Osteocyte (in vitro differentiated cells): ENCODE measurements around the gene VRK2. TPM values are rescaled to one million over a fixed set of nuclear protein-coding genes. Genes with fewer than 3 reads are reported as not detected.

Source experiments
- DNase-seq: peaks from one replicate; pipeline ENCODE4 v3.0.0; 2021; ENCODE audit warnings: mixed read lengths; ENCODE audit not compliant: unreplicated experiment; ENCODE audit errors: extremely low spot score
- H3K27ac Mint-ChIP-seq: one replicate; pipeline ENCODE4 v1.8.0; 2021; ENCODE audit warnings: mild to moderate bottlenecking, mixed read lengths; ENCODE audit not compliant: unreplicated experiment
- H3K27me3 Mint-ChIP-seq: one replicate; pipeline ENCODE4 v1.8.0; 2021; ENCODE audit warnings: mixed read lengths; ENCODE audit not compliant: unreplicated experiment
- H3K36me3 Mint-ChIP-seq: one replicate; pipeline ENCODE4 v1.8.0; 2021; ENCODE audit warnings: mixed read lengths; ENCODE audit not compliant: unreplicated experiment
- H3K4me1 Mint-ChIP-seq: one replicate; pipeline ENCODE4 v1.8.0; 2021; ENCODE audit warnings: mixed read lengths; ENCODE audit not compliant: unreplicated experiment
- H3K4me3 Mint-ChIP-seq: one replicate; pipeline ENCODE4 v1.8.0; 2021; ENCODE audit warnings: mild to moderate bottlenecking, moderate library complexity, mixed read lengths; ENCODE audit not compliant: unreplicated experiment
- H3K9me3 Mint-ChIP-seq: one replicate; pipeline ENCODE4 v1.8.0; 2021; ENCODE audit warnings: mixed read lengths; ENCODE audit not compliant: unreplicated experiment
- long read RNA-seq: library from polyadenylated mRNA; unstranded; transcript quantifications from one replicate; pipeline ENCODE4 v2.0.0, GENCODE V29; 2021
- total RNA-seq: library from RNA; stranded (reverse); gene quantifications from 2 replicates; pipeline ENCODE4 v1.2.1, GENCODE V29; 2021
- TF ChIP-seq, protein P1 (sequence below): fragments of 200-600 bp; sonication (generic); IDR thresholded peaks from 2 replicates; pipeline ENCODE4 v1.5.0; 2021; ENCODE audit warnings: antibody characterized with exemption, mild to moderate bottlenecking, moderate library complexity

The VRK2 gene
- 15.0 and 19.6 TPM in 2 replicates for total RNA-seq
- long read RNA-seq, transcript VRK2-201 (13 exons, 1,888 nt) = major isoform, 30 of 104 reads
- long read RNA-seq, partial matches to known transcripts = 14 of 104 reads
- long read RNA-seq, other reads (novel, unspliced or antisense) = 57 of 104 reads

GRCh38 chr2:58046585-58047372 lies at the start of gene VRK2:
Gene VRK2 (plus strand): TSS chr2:58046806. CDS start chr2:58048832, 2,026 bp downstream.
- peak; percentile 94 for DNase-seq
- peaks cover 32% of the 10 kb centered on the region for H3K4me1 Mint-ChIP-seq
- no peaks in the 10 kb centered on the region for H3K9me3 Mint-ChIP-seq
- peak within 1 kb of the TSS; percentile 92 for H3K27ac Mint-ChIP-seq
- H3K36me3 Mint-ChIP-seq = peaks cover 16% of the 10 kb centered on the region
- peak within 1 kb of the TSS; percentile 86 for H3K4me3 Mint-ChIP-seq
- TF ChIP-seq, protein P1, sequence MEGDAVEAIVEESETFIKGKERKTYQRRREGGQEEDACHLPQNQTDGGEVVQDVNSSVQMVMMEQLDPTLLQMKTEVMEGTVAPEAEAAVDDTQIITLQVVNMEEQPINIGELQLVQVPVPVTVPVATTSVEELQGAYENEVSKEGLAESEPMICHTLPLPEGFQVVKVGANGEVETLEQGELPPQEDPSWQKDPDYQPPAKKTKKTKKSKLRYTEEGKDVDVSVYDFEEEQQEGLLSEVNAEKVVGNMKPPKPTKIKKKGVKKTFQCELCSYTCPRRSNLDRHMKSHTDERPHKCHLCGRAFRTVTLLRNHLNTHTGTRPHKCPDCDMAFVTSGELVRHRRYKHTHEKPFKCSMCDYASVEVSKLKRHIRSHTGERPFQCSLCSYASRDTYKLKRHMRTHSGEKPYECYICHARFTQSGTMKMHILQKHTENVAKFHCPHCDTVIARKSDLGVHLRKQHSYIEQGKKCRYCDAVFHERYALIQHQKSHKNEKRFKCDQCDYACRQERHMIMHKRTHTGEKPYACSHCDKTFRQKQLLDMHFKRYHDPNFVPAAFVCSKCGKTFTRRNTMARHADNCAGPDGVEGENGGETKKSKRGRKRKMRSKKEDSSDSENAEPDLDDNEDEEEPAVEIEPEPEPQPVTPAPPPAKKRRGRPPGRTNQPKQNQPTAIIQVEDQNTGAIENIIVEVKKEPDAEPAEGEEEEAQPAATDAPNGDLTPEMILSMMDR = peak; percentile 25
- H3K27me3 Mint-ChIP-seq = no peaks in the 10 kb centered on the region

GRCh38 chr2:58006256-58006951 lies 40.2 kb upstream of the VRK2 start:
- TF ChIP-seq, protein P1 = no peak
- Mint-ChIP-seq H3K9me3 (no peaks in the 10 kb centered on the region), H3K27ac (no peak overlapping the region), H3K4me3 (no peak overlapping the region), H3K36me3 (no peaks in the 10 kb centered on the region), H3K27me3 (no peaks in the 10 kb centered on the region), H3K4me1 (peaks cover 19% of the 10 kb centered on the region)
- DNase-seq = no peak

GRCh38 chr2:58006952-58007284 lies 39.7 kb upstream of the VRK2 start:
- Mint-ChIP-seq H3K9me3 (no peaks in the 10 kb centered on the region), H3K4me3 (no peak overlapping the region), H3K27me3 (no peaks in the 10 kb centered on the region), H3K36me3 (no peaks in the 10 kb centered on the region), H3K4me1 (peaks cover 19% of the 10 kb centered on the region), H3K27ac (no peak overlapping the region)
- no peak for DNase-seq
- TF ChIP-seq, protein P1 = no peak

DNA sequence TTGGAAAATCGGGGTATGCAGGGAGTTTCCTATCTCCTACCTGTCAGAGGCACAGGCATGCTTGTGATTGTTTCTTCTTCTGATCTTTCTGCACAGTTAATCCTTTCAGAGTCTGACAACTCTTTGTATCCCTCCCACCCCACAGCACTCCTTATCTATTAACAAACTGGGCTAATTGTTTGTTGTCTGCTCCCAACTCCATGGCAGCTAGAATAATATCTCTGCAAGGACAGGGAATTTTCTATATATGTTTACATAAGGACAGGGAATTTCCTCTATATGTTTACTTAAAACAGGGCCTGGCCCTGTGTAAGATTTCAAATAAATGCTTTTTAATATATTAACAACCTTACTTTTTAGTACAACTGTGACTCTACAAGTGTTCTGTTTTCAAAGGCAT lies 36.0 kb upstream of the VRK2 start:
- H3K36me3 Mint-ChIP-seq = no peaks in the 10 kb centered on the region
- H3K9me3 Mint-ChIP-seq = no peaks in the 10 kb centered on the region
- H3K27ac Mint-ChIP-seq = no peak overlapping the region
- H3K27me3 Mint-ChIP-seq = no peaks in the 10 kb centered on the region
- TF ChIP-seq, protein P1 = no peak
- no peak overlapping the region for H3K4me3 Mint-ChIP-seq
- H3K4me1 Mint-ChIP-seq = peaks cover 19% of the 10 kb centered on the region
- no peak for DNase-seq

GRCh38 chr2:58019229-58019628 lies 27.4 kb upstream of the VRK2 start:
- H3K27me3 Mint-ChIP-seq = no peaks in the 10 kb centered on the region
- peaks cover 5% of the 10 kb centered on the region for H3K9me3 Mint-ChIP-seq
- TF ChIP-seq, protein P1 = no peak
- no peak overlapping the region for H3K4me3 Mint-ChIP-seq
- H3K36me3 Mint-ChIP-seq = no peaks in the 10 kb centered on the region
- H3K4me1 Mint-ChIP-seq = peaks cover 11% of the 10 kb centered on the region
- DNase-seq = no peak
- no peak overlapping the region for H3K27ac Mint-ChIP-seq
